SU-DHL-6 (cell line): ENCODE data around the gene MADD.

Experiments used
- H2AFZ ChIP-seq: fragments of 200-600 bp; sonication (generic); 2 replicates; pipeline ENCODE4 v1.6.1; 2014; ENCODE audit warnings: low read depth, mild to moderate bottlenecking, moderate library complexity, mixed read lengths, antibody characterized with exemption, low read length; ENCODE audit not compliant: severe bottlenecking
- H3F3A ChIP-seq: fragments of 200-600 bp; shearing (Covaris generic); 2 replicates; pipeline ENCODE4 v1.6.0; 2016; ENCODE audit warnings: antibody characterized with exemption, mild to moderate bottlenecking; ENCODE audit not compliant: insufficient read depth
- H3K27ac ChIP-seq: fragments of 200-600 bp; sonication (generic); 2 replicates; pipeline ENCODE4 v1.5.1; 2016; ENCODE audit warnings: low read depth, mild to moderate bottlenecking, low read length, moderate library complexity, mixed read lengths
- H3K27me3 ChIP-seq: fragments of 200-600 bp; sonication (generic), shearing (Covaris generic); 2 replicates; pipeline ENCODE4 v1.6.0; 2014; ENCODE audit warnings: mild to moderate bottlenecking, low read length
- H3K36me3 ChIP-seq: fragments of 200-600 bp; sonication (generic); 2 replicates; pipeline ENCODE4 v1.6.1; 2014; ENCODE audit warnings: mild to moderate bottlenecking, low read length, mixed read lengths
- H3K4me2 ChIP-seq: fragments of 300-600, 200-600 bp; shearing (Covaris generic), sonication (generic); 2 replicates; pipeline ENCODE4 v1.6.0; 2014; ENCODE audit warnings: low read length, low read depth, mild to moderate bottlenecking; ENCODE audit not compliant: poor library complexity, severe bottlenecking
- H3K4me3 ChIP-seq: fragments of 200-600 bp; sonication (generic); 2 replicates; pipeline ENCODE4 v1.5.1; 2014; ENCODE audit warnings: antibody characterized with exemption, low read length, mild to moderate bottlenecking, mixed read lengths; ENCODE audit not compliant: insufficient read depth, poor library complexity, severe bottlenecking
- H3K79me2 ChIP-seq: fragments of 200-600 bp; sonication (generic); 2 replicates; pipeline ENCODE4 v1.6.1; 2014; ENCODE audit warnings: mild to moderate bottlenecking, low read length, moderate library complexity; ENCODE audit not compliant: insufficient read depth
- H3K9ac ChIP-seq: fragments of 200-600 bp; sonication (generic); 2 replicates; pipeline ENCODE4 v1.7.0; 2014; ENCODE audit warnings: mild to moderate bottlenecking, low read length
- H3K9me2 ChIP-seq: fragments of 200-600 bp; sonication (generic); replicated peaks from 2 replicates; pipeline ENCODE4 v1.6.1; 2014; ENCODE audit warnings: low read length; ENCODE audit not compliant: insufficient read depth
- H3K9me3 ChIP-seq: fragments of 200-600 bp; sonication (generic); 2 replicates; pipeline ENCODE4 v1.6.1; 2014; ENCODE audit warnings: low read length, mixed read lengths; ENCODE audit not compliant: insufficient read depth
- H4K20me1 ChIP-seq: fragments of 200-600 bp; sonication (generic); 2 replicates; pipeline ENCODE4 v1.6.1; 2014; ENCODE audit warnings: low read depth, mild to moderate bottlenecking, antibody characterized with exemption, low read length, moderate library complexity, mixed read lengths
- CTCF ChIP-seq: fragments of 200-600 bp; sonication (generic); IDR thresholded peaks from one replicate; pipeline ENCODE4 v1.5.1; 2017; ENCODE audit warnings: antibody characterized with exemption, mild to moderate bottlenecking, low read length, moderate library complexity; ENCODE audit not compliant: insufficient read depth, poor library complexity, severe bottlenecking
- EZH2phosphoT487 ChIP-seq: fragments of 200-600 bp; sonication (generic), shearing (Covaris generic); conservative IDR thresholded peaks from 2 replicates; pipeline ENCODE4 v1.6.1; 2018; ENCODE audit warnings: mild to moderate bottlenecking, antibody characterized with exemption, low read length, moderate library complexity, mixed read lengths

MADD gene

DNA sequence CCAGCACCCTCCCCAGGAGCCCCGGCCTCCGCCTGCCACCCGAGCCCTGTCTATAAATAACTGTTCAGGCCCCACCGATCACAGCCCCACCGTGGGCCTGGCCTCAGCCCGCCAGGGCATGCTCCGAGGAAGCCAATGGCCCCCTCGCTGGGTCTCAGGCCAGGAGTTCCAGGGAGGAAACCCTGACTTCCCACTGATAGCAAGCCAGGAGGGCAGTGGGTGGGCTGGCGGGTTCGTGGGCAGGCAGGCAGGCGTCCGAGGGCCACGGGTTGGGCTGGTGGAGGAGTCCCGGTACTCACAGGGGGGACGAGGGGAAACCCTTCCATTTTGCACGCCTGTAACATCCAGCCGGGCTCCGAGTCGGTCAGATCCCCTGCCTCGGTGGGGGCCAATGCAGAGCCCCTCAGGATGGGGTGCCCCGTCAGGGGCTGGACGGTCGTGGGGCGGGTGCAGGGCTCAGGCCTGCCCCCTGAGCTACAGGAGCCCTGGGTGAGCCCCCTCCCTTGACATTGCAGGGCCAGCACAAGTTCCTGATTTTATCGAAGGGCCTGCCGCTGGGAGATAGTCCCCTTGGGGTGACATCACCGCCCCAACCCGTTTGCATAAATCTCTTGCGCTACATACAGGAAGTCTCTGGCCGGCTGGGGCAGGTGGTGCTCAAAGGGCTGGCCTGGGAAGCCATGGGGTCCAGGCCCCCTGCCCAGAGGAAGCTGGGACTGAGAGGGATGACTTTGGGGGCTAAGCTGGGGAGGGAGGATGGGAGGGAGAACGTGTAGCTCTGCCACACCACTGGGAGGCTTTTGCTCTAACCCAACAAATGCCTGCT, 108.3 kb downstream of the MADD start, which contains the start of gene SPI1:
TSS of gene SPI1 (minus strand) at position 538 of the 826 bp plus-strand sequence. CDS start at position 344, 194 bp downstream.
- Histone ChIP-seq H3K4me3 (peak within 1 kb of the TSS; percentile 74), H3F3A (no peaks in the 10 kb centered on the region), H4K20me1 (no peaks in the 10 kb centered on the region), H3K27ac (peak within 1 kb of the TSS; percentile 90), H3K4me2 (peak within 1 kb of the TSS; percentile 79), H3K9ac (peak within 1 kb of the TSS; percentile 97), H3K79me2 (peaks cover 32% of the 10 kb centered on the region), H3K36me3 (no peaks in the 10 kb centered on the region), H2AFZ (peak within 1 kb of the TSS; percentile 81), H3K9me2 (no peaks in the 10 kb centered on the region), H3K9me3 (no peaks in the 10 kb centered on the region), H3K27me3 (no peaks in the 10 kb centered on the region)
- TF ChIP-seq CTCF (no peak), EZH2phosphoT487 (no peak)

- peak overlapping the region; percentile 79 for H3K4me2 ChIP-seq
- peak overlapping the region; percentile 74 for H3K4me3 ChIP-seq
- H3K27ac ChIP-seq, result peak overlapping the region; percentile 90
- no peaks in the 10 kb centered on the region for H4K20me1 ChIP-seq
- H2AFZ ChIP-seq, result peak overlapping the region; percentile 81
- TF ChIP-seq EZH2phosphoT487 (no peak), CTCF (no peak)
- no peaks in the 10 kb centered on the region for H3K9me3 ChIP-seq
- no peaks in the 10 kb centered on the region for H3F3A ChIP-seq
- peaks cover 26% of the 10 kb centered on the region for H3K79me2 ChIP-seq
- no peaks in the 10 kb centered on the region for H3K27me3 ChIP-seq
- H3K9me2 ChIP-seq, result no peaks in the 10 kb centered on the region
- no peaks in the 10 kb centered on the region for H3K36me3 ChIP-seq
- peak overlapping the region; percentile 97 for H3K9ac ChIP-seq
Observed at GRCh38 chr11:47378836-47379170, 108.9 kb downstream of the MADD start.

GRCh38 chr11:47379317-47379716, 109.4 kb downstream of the MADD start:
- Histone ChIP-seq H3K79me2 (peaks cover 26% of the 10 kb centered on the region), H4K20me1 (no peaks in the 10 kb centered on the region), H3K9me3 (no peaks in the 10 kb centered on the region), H3K27me3 (no peaks in the 10 kb centered on the region), H3K4me3 (no peak overlapping the region), H3K36me3 (no peaks in the 10 kb centered on the region), H3K27ac (no peak overlapping the region), H2AFZ (no peak overlapping the region), H3F3A (no peaks in the 10 kb centered on the region), H3K4me2 (peak overlapping the region; percentile 79), H3K9ac (no peak overlapping the region), H3K9me2 (no peaks in the 10 kb centered on the region)
- TF ChIP-seq EZH2phosphoT487 (no peak), CTCF (no peak)
